A172 (cell line): Measurements from ENCODE around the gene GDE1. TPM values are rescaled to one million over a fixed set of nuclear protein-coding genes. Genes with fewer than 3 reads are reported as not detected.

Experiments used
- DNase-seq: peaks from one replicate; pipeline ENCODE4 v3.0.0-alpha.2; 2015; ENCODE audit warnings: low spot score
- total RNA-seq: library from RNA; depleted of rRNA; stranded (reverse); fragments of >200 nt; shearing (Covaris generic); gene quantifications from 2 replicates; pipeline ENCODE4 v1.2.3, GENCODE V29; 2014

The GDE1 gene
- total RNA-seq, 1 experiment from 2014 or later = 60.7 TPM

DNA sequence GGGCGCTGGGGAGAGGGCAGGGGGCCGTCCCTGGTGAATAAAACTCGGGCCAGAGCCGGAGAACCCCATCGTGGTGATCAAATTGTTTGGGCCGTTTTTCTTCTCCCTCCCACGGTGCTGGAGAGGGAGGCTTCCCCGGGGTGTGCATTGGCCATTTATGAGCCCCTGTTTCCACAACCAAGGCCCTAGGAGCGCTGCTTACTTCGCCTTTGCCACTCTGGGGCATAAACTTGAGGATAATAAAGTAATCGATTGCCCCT, 2.4 kb upstream of the GDE1 start:
- no peak for DNase-seq

DNA sequence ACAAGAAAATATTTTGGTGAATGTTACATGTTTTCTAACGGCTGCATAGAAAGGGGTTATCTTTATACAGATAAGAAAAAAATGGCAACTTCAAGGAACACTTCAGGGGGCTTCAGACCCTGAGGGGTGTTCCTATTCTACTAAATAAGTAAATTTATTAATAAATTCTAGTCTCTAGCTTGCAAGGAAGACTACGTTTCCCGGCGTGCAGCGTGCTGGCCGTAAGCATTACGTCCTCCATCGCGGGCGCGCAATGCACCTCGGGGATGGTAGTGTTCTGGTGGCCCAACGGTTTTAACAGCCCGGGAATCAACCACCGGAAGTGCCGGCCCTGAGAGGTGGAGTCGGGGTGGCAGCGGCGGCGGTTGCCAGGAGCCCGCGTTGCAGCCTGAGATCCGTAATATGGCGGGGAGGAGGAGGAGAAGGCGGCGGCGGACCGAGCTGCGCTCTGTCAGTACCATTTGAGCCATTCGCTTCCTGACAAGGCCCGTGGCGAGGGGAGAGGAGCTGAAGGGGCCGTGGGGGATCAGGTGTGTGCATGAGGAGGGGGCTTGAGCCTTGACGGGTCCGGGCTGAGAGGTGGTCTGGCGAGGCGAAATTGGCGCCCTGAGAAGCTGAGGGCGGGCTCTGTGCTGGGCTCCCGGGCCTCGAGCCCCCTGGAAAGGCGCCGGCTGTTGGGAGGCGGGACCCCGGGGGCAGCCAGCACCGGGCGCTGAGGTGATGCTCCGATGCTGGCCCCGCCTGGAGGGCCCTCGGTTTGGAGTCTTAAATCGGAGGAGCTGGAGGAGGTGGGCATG, 1.9 kb upstream of the GDE1 start, which contains the start of gene CCP110:
Gene CCP110 (plus strand): TSS at position 384 of the 797 bp plus-strand sequence. CDS start 3,940 bp downstream, outside the sequence.
- DNase-seq = peak; percentile 94

DNA sequence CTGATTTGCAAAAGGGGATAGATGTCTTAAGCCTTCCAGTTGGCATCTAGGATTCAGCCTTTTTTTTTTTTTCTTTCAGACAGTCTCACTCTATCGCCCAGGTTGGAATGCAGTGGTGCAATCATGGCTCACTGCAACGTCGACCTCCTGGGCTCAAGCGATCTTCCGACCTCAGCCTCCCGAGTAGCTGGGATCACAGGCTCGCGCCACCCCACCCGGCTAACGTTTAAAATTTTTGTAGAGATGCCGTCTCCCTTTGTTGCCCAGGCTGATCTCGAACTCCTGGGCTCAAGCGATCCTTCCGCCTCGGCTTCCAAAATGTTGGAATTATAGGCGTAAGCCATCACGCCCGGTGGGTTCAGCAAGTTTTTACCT, 1.3 kb upstream of the GDE1 start:
- DNase-seq = no peak

DNA sequence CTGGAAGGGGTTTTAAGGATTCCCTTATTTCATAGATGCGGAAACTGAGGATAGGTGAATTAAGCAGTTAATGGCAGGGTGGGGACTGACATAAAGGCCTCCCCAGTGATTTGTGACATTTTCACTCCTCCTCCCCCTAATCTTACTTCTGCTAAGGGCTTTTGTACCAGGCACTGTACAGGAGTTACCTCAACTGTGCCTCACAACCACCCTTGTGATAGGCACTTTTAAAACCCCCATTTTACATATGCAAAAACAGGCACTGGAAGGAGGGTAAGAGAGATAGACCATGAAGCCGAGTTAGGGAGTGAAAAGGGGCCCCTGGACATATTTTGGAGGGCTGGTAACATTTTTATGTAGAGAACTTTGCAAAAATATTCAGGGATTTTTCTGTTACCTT, 862 bp upstream of the GDE1 start:
- no peak for DNase-seq

DNA sequence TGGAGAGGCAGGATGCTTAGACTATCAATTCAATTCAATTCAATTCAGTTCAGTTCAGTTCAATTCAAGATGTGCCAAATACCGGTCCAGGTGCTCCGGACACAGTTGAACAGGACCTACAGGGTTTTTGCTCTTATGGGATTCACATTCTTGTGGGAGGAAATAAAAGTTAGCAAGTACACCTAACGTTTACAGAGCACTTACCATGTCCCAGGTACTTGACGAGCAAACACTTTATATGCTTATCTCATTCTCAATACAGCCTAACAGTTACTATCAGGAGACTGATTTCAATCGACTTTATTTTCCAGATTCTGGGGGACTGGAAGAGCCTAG, 467 bp upstream of the GDE1 start:
- DNase-seq = no peak

DNA sequence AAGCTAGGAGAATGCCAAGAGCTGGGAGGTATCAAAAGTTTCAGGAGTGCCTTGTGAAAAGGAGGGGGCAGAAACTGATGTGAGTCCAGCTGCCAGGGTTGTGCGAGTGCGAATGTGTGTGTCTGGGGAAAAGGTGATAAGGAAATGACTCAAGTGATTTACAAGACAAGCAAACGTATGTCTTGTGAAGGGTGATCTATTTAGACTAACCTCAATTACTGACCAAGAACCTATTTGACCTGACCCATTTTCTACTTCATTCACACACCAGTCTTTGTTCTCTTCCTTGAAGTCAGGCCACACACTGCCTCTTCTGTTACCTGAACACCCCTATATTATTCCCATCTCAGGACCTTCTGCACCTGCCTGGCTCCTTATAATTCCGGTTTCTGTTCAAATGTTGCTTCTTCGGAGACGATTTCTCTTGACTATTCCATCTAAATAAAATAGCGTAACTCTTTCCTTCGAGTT, 1.0 kb downstream of the GDE1 start:
- peak; percentile 87 for DNase-seq

DNA sequence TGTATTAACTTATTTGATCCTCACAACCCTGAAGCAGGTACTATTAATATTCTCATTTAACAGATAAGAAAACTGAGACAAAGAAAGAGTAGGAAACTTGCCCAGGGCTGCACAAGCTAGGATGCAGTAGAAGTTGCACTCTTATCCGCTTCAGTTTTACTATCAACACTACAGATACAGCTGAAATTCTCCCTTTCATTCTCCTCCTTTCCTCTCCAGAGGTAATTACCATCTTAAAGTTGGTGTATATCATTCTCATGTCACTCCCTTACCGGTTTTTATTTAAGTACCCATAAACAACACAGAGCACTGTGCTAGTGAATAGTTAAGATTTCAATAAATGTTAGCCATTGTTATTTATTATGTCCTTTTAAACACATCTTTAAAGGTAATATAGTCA, 3.5 kb downstream of the GDE1 start:
- DNase-seq = no peak

DNA sequence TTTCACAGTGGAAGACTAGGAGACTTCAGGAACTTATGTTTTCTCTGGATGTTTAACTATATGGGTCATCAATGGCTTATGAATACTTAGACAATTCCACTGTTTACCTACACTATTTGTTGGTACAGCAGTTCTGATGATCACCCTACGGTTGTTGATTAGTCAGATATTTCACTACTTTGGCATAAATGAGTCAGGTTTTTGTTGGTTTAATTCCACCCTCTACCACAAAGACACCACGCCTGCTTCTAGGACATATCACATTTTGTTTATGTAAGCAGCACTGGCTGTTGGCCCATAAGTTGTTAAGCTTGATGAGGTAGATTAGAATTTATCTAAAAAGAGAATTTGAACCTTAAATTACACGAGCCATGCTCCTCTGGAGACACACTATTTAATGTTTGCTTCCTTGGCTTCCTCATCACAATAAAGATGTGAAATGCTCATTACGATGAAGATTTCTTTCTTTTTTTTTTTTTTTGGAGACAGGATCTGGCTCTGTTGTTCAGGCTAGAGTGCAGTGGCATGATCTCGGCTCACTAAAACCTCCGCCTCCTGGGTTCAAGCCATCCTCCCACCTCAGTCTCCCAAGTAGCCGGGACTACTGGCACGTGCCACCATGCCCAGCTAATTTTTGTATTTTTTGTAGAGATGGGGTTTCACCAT, 4.3 kb downstream of the GDE1 start:
- peak; percentile 71 for DNase-seq

DNA sequence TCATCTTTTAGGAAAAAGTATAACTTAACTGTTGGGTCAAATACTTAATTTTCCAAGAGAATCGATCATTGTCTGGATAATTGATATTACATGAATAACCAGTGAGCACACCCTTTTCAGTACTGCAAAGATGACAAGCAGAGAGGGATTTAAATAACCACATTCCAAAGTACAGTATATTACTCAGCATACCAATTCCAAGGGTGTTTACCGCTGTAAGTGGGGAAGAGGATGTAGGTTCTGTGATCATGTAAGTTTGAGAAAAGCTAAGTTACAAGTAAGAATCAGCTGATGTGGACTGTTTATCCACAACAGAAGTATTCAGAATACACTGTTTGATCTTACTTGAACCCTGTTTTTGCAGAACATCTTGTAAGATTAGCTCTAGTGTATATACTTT, 6.1 kb downstream of the GDE1 start:
- DNase-seq = peak; percentile 6

DNA sequence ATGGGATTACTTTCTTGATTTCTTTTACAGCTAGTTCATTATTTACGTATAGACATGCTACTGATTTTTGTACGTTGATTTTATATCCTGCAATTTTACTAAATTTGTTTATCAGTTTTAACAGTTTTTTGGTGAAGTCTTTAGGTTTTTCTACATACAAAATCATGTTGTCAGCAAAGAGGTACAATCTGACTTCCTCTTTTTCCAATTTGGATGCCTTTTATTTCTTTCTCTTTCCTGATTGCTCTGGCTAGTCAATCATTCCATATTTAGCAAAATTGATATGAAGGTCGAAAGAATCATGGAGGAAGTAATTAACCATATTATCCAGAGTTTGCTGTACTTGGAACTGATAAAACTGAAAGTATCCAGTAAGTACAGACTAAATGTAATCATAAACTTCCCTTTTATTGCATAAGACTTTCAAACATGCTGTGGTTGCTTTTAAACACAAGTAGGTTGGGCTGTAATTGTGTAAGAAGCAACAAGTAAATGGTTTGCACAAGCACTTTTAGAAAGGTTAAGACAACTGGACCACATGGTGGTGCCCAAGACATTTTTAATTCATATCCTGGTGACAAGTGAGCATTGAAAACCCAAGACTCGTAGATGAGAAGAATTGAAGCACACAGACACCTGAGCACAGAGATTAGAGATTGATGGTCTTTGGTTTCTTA, 8.4 kb downstream of the GDE1 start:
- no peak for DNase-seq

DNA sequence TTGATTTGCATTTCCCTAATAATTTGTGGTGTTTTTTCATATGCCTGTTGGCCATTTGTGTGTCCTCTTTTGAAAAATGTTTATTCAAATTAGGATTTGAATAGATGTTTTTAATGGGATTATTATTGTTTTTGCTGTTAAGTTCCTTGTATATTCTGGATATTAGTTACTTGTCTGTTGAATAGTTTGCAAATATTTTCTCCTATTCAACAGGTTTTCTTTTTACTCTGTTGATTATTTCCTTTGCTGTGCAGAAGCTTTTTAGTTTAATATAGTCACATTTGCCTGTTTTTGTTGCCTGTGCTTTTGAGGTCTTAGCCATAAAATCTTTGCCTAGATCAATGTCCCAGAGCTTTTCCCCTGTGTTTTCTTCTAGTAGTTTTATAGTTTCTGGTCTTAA, 9.6 kb downstream of the GDE1 start:
- no peak for DNase-seq

DNA sequence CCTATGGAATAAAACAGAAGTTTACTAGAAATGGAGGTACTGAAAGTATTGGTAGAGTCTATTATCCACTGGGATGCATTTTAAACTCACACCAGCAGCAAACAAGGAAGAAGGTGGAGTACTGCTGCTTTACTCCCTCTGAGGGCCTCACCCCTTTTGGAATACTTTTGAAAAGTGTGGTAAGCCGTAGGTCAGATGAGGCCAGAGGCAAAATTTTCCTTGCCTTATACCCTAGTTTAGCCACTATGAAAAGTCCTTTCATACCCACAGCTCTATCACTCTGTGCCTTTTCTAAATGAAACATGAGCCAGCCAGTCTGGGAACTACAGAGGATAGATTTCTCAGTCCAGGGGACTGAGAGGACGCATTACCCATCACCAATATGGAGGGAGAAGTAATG, 14.0 kb downstream of the GDE1 start:
- DNase-seq = no peak

DNA sequence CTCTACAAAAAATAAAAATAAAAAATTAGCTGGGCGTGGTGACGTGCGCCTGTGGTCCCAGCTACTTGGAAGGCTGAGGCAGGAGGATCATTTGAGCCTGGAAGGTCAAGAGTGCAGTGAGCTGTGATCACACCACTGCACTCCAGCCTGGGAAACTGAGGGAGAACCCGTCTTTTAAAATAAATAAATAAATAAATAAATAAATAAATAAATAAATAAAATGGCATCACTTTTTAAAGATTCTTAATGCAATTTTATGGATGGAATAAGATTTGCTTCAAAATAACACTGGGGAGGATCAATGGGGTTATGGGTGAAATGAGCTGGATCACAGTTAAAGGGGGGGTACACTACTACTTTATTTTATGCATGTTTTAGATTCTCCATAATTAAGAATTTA, 14.9 kb downstream of the GDE1 start:
- no peak for DNase-seq

DNA sequence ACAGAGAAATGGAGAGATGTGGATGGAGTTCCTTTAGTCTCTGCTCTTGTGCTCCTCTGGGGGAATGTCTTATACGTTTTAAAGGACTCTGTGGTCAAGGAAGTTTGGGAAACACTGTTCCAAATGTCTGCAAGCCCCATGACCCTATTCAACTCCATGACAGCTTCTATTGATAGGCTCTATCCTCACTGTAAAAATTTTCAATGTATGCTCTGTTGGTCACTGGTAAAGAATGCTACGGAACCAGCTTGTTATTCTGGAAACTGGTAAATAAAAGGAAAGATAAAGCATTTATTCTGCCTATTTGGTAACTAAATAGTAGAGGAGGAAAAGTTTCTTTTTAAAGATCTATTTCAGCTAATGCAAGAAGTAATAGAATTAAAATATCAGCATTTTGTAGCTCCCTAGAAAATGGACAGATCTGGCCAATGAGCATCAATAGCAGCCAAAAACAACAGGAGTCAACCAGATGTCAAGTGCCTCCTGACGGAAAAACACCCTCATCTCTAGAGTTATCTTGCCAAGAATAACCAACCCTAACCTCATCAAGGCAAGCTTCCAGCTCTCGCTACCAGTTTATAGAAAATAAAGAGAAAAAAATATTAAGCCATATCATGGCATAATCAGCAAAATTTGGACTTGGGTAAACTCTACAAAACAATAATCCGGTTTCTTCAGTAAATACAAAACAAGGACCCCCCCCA, 16.1 kb downstream of the GDE1 start:
- peak; percentile 60 for DNase-seq

DNA sequence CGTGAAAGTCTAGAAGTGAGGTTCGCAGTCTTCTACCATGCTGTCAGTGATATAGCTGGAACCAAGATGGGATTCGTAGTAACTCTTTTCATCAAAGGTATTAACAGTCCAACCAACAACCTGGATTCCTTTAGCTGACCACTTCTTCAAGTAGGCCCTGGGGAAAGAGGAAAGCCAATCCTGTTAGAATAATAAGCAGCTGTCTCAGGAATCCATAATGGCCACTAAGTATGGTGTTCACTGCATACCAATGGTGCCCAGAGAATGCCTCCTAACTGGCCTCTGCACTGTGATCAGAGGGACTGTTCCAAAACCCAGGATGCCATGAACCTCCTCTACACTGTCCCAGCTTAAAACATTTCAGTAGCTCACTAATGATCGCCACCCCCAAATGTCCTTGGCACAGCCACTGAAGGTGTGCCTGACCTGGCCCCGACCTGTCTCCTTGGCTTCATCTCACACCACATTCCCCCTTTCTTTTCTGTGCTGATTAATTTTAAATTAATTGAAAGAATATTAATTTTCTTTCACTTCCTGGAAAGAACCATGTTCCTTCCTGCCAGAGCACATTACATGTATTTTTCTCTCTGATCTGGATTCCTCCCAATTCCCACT, 18.3 kb downstream of the GDE1 start:
- DNase-seq = no peak

DNA sequence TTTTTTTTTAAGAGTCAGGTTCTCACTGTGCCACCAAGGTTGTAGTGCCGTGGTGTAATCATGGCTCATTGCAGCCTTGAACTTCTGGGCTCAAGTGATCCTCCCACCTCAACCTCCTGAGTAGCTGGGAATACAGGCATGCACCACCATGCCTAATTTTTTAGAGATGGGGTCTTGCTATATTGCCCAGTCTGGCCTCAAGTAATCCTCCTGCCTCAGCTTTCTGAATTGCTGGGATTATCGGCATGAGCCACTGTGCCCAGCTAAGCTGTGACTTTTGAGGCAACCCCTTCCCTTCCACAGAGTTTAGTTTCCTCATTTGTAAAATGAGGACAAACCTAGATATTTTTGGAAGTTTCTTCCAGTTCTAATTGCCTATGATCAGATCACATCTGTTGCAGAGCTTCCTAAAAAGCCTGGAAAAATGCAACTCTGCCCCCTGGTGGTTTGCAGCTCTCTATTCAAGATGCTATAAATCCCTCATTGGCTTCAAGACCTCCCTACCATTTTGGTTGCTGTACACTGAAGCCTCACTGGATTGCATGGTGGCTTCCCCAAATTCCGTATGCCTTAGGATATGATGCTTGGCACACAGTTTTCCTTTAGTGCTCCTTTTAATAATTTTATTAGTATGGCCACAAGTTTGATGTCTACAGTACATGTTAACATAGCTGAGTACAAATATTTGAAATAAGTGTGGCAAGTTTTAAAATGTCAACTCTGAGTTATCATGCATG, 19.3 kb downstream of the GDE1 start:
- DNase-seq = peak; percentile 73

DNA sequence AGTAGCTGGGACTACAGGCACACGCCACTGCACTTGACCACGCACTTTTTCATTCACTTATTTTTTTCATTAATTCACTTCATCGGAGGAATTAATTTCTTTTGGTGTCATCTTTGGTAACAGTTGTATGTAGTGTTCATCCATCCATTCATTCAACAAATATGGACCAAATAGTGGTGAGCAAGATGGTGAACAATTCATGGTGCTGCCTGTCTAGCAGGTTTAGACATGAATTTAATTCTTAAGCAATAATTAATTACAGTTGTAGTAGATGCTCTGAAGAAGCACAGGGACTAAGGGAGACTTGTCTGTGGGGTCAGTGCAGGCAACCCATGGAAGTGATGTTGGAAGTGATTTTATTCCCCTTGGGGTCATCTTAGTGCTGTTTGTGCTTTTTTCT, 22.4 kb downstream of the GDE1 start:
- DNase-seq = no peak

DNA sequence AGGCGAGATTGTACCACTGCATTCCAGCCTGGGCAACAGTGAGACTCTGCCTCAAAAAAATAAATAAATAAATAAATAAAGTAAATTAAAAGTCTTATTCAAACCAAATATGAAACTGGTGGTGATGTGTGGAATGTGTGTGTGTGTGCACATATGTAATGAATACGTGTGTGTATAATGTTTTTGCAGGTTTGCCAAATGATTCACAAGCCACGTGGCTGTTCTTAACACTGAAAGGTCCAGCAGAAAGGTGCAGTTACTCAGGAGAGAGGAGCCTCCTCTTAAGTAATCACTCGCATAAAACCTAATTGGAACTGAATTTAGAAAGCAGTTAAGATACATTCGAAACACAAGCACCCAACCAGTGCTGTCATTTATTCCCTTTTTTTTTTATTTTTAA, 22.9 kb downstream of the GDE1 start:
- no peak for DNase-seq

DNA sequence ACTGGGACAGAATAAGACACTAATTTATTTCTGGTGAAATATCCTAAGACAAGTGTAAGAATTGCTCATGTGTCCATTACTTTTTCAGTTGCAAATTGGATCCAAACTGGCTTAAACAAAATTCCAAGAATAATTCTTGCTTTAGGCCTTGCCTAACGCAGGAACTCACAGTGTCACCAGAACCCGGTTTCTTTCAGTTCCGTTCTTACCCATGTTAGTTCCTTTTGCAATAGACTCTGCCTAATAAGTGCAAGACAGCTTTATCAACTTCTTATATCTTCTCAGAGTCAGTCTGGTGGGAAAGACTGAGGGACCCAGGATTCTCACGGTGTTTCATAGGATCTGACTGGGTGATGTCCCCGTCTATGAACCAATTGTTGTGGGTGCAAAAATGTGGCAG, 24.7 kb downstream of the GDE1 start:
- no peak for DNase-seq

DNA sequence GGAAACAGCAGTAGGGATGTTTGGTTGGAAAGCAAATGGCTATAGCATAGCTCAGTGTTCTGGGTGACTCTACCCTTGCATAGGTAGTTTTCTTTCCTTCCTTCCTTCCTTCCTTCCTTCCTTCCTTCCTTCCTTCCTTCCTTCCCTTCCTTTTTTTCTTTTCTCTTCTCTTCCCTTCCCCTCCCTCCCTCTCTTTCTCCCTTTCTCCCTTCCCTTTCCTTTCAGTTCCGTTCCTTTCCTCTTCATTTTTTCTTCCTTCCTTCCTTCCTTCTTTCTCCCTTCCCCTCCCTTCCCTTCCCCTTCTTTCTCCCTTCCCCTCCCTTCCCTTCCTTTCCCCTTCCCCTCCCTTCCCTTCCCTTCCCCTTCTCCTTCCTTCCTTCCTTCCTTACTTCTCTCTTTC, 31.3 kb downstream of the GDE1 start:
- DNase-seq = no peak

DNA sequence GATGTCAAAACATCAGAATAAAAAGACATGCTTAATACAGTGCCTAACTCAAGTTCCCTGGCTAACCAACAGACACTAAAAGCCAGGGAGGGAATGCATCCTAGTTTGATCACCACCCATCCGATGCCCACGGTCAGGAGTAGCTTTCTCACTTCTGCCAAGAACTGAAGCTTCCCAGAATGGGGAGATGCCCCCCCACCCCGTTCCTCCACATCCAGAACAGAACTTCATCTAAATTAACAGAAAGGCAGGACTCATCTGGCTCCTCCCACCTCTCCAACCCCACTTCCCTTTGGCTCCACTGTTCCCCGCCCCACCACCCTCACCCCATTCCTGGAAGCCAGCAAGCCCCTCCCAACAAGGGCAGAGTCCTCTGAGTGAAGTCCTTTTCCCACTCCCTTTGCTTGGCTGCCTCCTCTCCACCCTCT, 33.7 kb downstream of the GDE1 start:
- no peak for DNase-seq
